IMR-90 (cell line): ENCODE results near the gene ADCY5. TPM values are rescaled to one million over a fixed set of nuclear protein-coding genes. Genes with fewer than 3 reads are reported as not detected.
A peak's percentile ranks its signal among the peaks of the same experiment; 100 is the strongest.

Experiments
- ATAC-seq: fragments of 200-7000 bp; cut with Tn5 transposase; 2 replicates; pipeline ENCODE4 v1.9.1; 2020; ENCODE audit warnings: low read depth, mild to moderate bottlenecking, moderate library complexity
- BruUV-seq: library from RNA; stranded (reverse); fragments of 400-500 nt; replicated peaks from 2 replicates; lab custom pipeline; 2021; lab: Mats Ljungman, UMichigan
- CTCF ChIA-PET: fragments of 300-600 bp; formaldehyde crosslinking; extraction: SDS; loops from one replicate; lab custom pipeline; 2021; ENCODE audit warnings: antibody characterized with exemption; lab: Yijun Ruan, JAX
- POLR2A ChIA-PET: fragments of 300-600 bp; sonication (Branson Sonifier 250); formaldehyde crosslinking; loops from one replicate; lab custom pipeline; 2022; ENCODE audit warnings: antibody characterized with exemption; ENCODE audit not compliant: unreplicated experiment; lab: Charles Lee
- DNase-seq: peaks from one replicate; pipeline ENCODE4 v3.0.0; 2013
- H2AFZ ChIP-seq: replicated peaks from 2 replicates; pipeline ENCODE3; 2013; ENCODE audit warnings: low read length, mild to moderate bottlenecking; ENCODE audit not compliant: poor library complexity
- H2AK5ac ChIP-seq: 2 replicates; pipeline ENCODE4 v1.6.1; 2013; ENCODE audit warnings: low read depth, low read length, inconsistent platforms
- H2AK9ac ChIP-seq: replicated peaks from 2 replicates; pipeline ENCODE3; 2013; ENCODE audit warnings: mild to moderate bottlenecking, low read depth, low read length, moderate library complexity; ENCODE audit not compliant: poor library complexity
- H2BK120ac ChIP-seq: 2 replicates; pipeline ENCODE4 v1.6.1; 2013; ENCODE audit warnings: low read depth, low read length, inconsistent platforms
- H2BK15ac ChIP-seq: 3 replicates; pipeline ENCODE4 v1.6.1; 2013; ENCODE audit warnings: low read depth, low read length, inconsistent platforms
- H2BK20ac ChIP-seq: 2 replicates; pipeline ENCODE4 v1.6.1; 2013; ENCODE audit warnings: low read depth, mild to moderate bottlenecking, inconsistent platforms, low read length, moderate library complexity
- H2BK5ac ChIP-seq: 2 replicates; pipeline ENCODE4 v1.6.1; 2013; ENCODE audit warnings: mild to moderate bottlenecking, low read depth, low read length, inconsistent platforms; ENCODE audit not compliant: poor library complexity, severe bottlenecking
- H3K14ac ChIP-seq: replicated peaks from 2 replicates; pipeline ENCODE4 v1.6.1; 2013; ENCODE audit warnings: low read depth, low read length, inconsistent platforms
- H3K18ac ChIP-seq: 2 replicates; pipeline ENCODE4 v1.6.1; 2013; ENCODE audit warnings: low read depth, low read length, control low read depth
- H3K23ac ChIP-seq: 2 replicates; pipeline ENCODE4 v1.6.1; 2013; ENCODE audit warnings: low read depth, low read length, inconsistent platforms
- H3K27ac ChIP-seq: 2 replicates; pipeline ENCODE4 v1.5.1; 2013; ENCODE audit warnings: mild to moderate bottlenecking, control low read depth, low read length; ENCODE audit not compliant: insufficient read depth
- H3K27me3 ChIP-seq: 2 replicates; pipeline ENCODE4 v1.6.1; 2013; ENCODE audit warnings: low read length; ENCODE audit not compliant: control insufficient read depth, insufficient read depth
- H3K36me3 ChIP-seq: 2 replicates; pipeline ENCODE4 v1.6.1; 2013; ENCODE audit warnings: low read length, mixed read lengths; ENCODE audit not compliant: control insufficient read depth, insufficient read depth
- H3K4ac ChIP-seq: 2 replicates; pipeline ENCODE4 v1.6.1; 2013; ENCODE audit warnings: low read depth, low read length, inconsistent platforms
- H3K4me1 ChIP-seq: 2 replicates; pipeline ENCODE4 v1.6.1; 2013; ENCODE audit warnings: low read length, mixed read lengths; ENCODE audit not compliant: control insufficient read depth, insufficient read depth
- H3K4me2 ChIP-seq: 2 replicates; pipeline ENCODE4 v1.6.1; 2013; ENCODE audit warnings: low read depth, mild to moderate bottlenecking, control low read depth, low read length, moderate library complexity
- H3K4me3 ChIP-seq: 2 replicates; pipeline ENCODE4 v1.5.1; 2013; ENCODE audit warnings: low read depth, mild to moderate bottlenecking, control low read depth, low read length, moderate library complexity; ENCODE audit not compliant: insufficient read depth
- H3K56ac ChIP-seq: 2 replicates; pipeline ENCODE4 v1.6.1; 2013; ENCODE audit warnings: low read length, inconsistent platforms; ENCODE audit not compliant: insufficient read depth; ENCODE audit errors: extremely low read depth
- H3K79me1 ChIP-seq, 2 experiments: 2 replicates each; pipeline ENCODE4 v1.6.1; 2013; ENCODE audit warnings: low read length in 2 of 2, inconsistent platforms in 1 of 2, low read depth in 1 of 2
- H3K9ac ChIP-seq: 2 replicates; pipeline ENCODE4 v1.6.1; 2013; ENCODE audit warnings: low read depth, low read length, control low read depth
- H3K9me1 ChIP-seq: 2 replicates; pipeline ENCODE4 v1.6.1; 2013; ENCODE audit warnings: low read length, inconsistent platforms; ENCODE audit not compliant: insufficient read depth
- H3K9me3 ChIP-seq: 2 replicates; pipeline ENCODE4 v1.6.1; 2013; ENCODE audit warnings: low read length; ENCODE audit not compliant: control insufficient read depth, insufficient read depth
- H4K20me1 ChIP-seq: 2 replicates; pipeline ENCODE4 v1.6.1; 2013; ENCODE audit warnings: low read length, inconsistent platforms; ENCODE audit not compliant: insufficient read depth
- H4K5ac ChIP-seq: 2 replicates; pipeline ENCODE4 v1.6.1; 2013; ENCODE audit warnings: mild to moderate bottlenecking, low read depth, low read length, control low read depth
- H4K8ac ChIP-seq, 2 experiments: 2 replicates each; pipeline ENCODE4 v1.6.1; 2013; ENCODE audit warnings: low read depth in 2 of 2, low read length in 2 of 2, control low read depth in 1 of 2, inconsistent platforms in 1 of 2
- H4K91ac ChIP-seq: 2 replicates; pipeline ENCODE4 v1.6.1; 2013; ENCODE audit warnings: low read depth, low read length, inconsistent platforms; ENCODE audit not compliant: insufficient read depth
- CEBPB ChIP-seq: IDR thresholded peaks from 2 replicates; pipeline ENCODE4 v1.6.1; 2012; ENCODE audit warnings: low read depth, low read length, improper control_type of control experiment
- ELK1 ChIP-seq: fragments of 150-350 bp; IDR thresholded peaks from 2 replicates; pipeline ENCODE4 v1.6.1; 2016; ENCODE audit warnings: low read depth, mild to moderate bottlenecking, low read length, moderate library complexity, borderline replicate concordance
- MAFK ChIP-seq: IDR thresholded peaks from 2 replicates; pipeline ENCODE4 v1.6.1; 2012; ENCODE audit warnings: low read depth, low read length, improper control_type of control experiment
- MAZ ChIP-seq: IDR thresholded peaks from 2 replicates; pipeline ENCODE4 v1.6.1; 2012; ENCODE audit warnings: low read depth, mild to moderate bottlenecking, low read length, improper control_type of control experiment, moderate library complexity, borderline replicate concordance
- POLR2A ChIP-seq: IDR thresholded peaks from 2 replicates; pipeline ENCODE4 v1.6.1; 2012; ENCODE audit warnings: mild to moderate bottlenecking, low read depth, low read length
- USF2 ChIP-seq: fragments of 150-350 bp; IDR thresholded peaks from 2 replicates; pipeline ENCODE4 v1.6.1; 2017; ENCODE audit warnings: mild to moderate bottlenecking, antibody characterized with exemption, low read length, low read depth
- WGBS, 2 experiments: methylation state at CpG; one replicate each; pipeline versions ENCODE4 v1.1.5 to v1.1.7; 2013; ENCODE audit warnings: missing lambda C conversion rate in 2 of 2; ENCODE audit not compliant: insufficient read length in 1 of 2; ENCODE audit errors: extremely low coverage in 2 of 2; 5-methylcytosine and 5-hydroxymethylcytosine counted together
- dilution Hi-C: fragments of 300-500 bp; cut with HindIII; formaldehyde crosslinking; loops from one replicate; pipeline ENCODE4 v1.14.3; 2018; ENCODE audit warnings: low sequenced_read_pairs; ENCODE audit not compliant: unreplicated experiment
- in situ Hi-C: fragments of 300-500 bp; cut with MboI; formaldehyde crosslinking; loops from 3 replicates; pipeline ENCODE4 v1.14.3; 2019; ENCODE audit warnings: low sequenced_read_pairs, inconsistent platforms, mixed read lengths
- intact Hi-C: fragments of 100-400 bp; cut with micrococcal nuclease; formaldehyde crosslinking; loops from 2 replicates; pipeline ENCODE4 v1.10.0; 2022
- polyA plus RNA-seq, 3 experiments: library from polyadenylated mRNA; depleted of rRNA; stranded (reverse); fragments of >200 nt; gene quantifications; 2 replicates each; pipeline ENCODE4 v1.2.3, GENCODE V29; 2012; ENCODE audit warnings: low replicate concordance in 1 of 3
- total RNA-seq: library from RNA; depleted of rRNA; stranded (reverse); fragments of >200 nt; gene quantifications from 2 replicates; pipeline ENCODE4 v1.2.3, GENCODE V29; 2012

ADCY5 gene
- total and polyA plus RNA-seq, 2 of the 4 experiments (the other 2 are of a cell fraction): 0.14 to 0.18 TPM

- no TSS peak for BruUV-seq
- no peak overlapping the region for H3K14ac ChIP-seq
- ATAC-seq: no peak
Observed at GRCh38 chr3:123298903-123299302, 150.0 kb downstream of the ADCY5 start.

More at GRCh38 chr3:123298903-123299302, 150.0 kb downstream of the ADCY5 start:
- no peak overlapping the region for H2AK5ac ChIP-seq
- H3K4me3 ChIP-seq: no peak overlapping the region
- POLR2A ChIA-PET: no interaction called here
- H3K4me1 ChIP-seq: no peaks in the 10 kb centered on the region
- no peak overlapping the region for H2BK15ac ChIP-seq
- H2BK5ac ChIP-seq: no peak overlapping the region
- 69% methylated on average over 2 of the region's 5 CpGs; no CpG with 5 or more reads in 1 of the 2 experiments for WGBS, 2 experiments
- no peak overlapping the region for H2AFZ ChIP-seq
- H3K23ac ChIP-seq: no peak overlapping the region
- TF ChIP-seq MAZ (no peak), CEBPB (peak; percentile 66), MAFK (0 out of 2 replicates have a peak, but pooled peaks have one; percentile 6), USF2 (no peak), ELK1 (no peak), POLR2A (no peak)
- H3K9me1 ChIP-seq: no peaks in the 10 kb centered on the region
- CTCF ChIA-PET: no interaction called here
- H2BK120ac ChIP-seq: no peak overlapping the region
- dilution Hi-C loops: no loop called here
- no peaks in the 10 kb centered on the region for H4K20me1 ChIP-seq
- no peaks in the 10 kb centered on the region for H3K79me1 ChIP-seq
- no peak overlapping the region for H4K8ac ChIP-seq
- H4K91ac ChIP-seq: no peak overlapping the region
- H3K4me2 ChIP-seq: no peak overlapping the region
- no peak overlapping the region for H3K9ac ChIP-seq
- no peak overlapping the region for H3K4ac ChIP-seq
- H3K56ac ChIP-seq: no peak overlapping the region
- no peak overlapping the region for H2BK20ac ChIP-seq
- no peaks in the 10 kb centered on the region for H3K9me3 ChIP-seq
- DNase-seq: no peak
- no peaks in the 10 kb centered on the region for H3K36me3 ChIP-seq
- no peak overlapping the region for H3K18ac ChIP-seq
- intact Hi-C loops: no loop called here
- in situ Hi-C loops: no loop called here
- peaks cover 48% of the 10 kb centered on the region for H3K27me3 ChIP-seq
- H2AK9ac ChIP-seq: no peak overlapping the region
- H3K27ac ChIP-seq: no peak overlapping the region
- H4K5ac ChIP-seq: no peak overlapping the region
